Neural cell (in vitro differentiated cells): Measurements from ENCODE around the gene GRM5.

Experiments
- EZH2 ChIP-seq: fragments of 200-600, 300-800 bp; shearing (Covaris generic), sonication (generic); IDR thresholded peaks from 2 replicates; pipeline ENCODE4 v1.6.1; 2014; ENCODE audit warnings: antibody characterized with exemption, low read length, borderline replicate concordance, mild to moderate bottlenecking; ENCODE audit not compliant: insufficient read depth, poor library complexity, severe bottlenecking
- POLR2AphosphoS5 ChIP-seq: IDR thresholded peaks from 2 replicates; pipeline ENCODE4 v1.6.1; 2012
- RAD21 ChIP-seq: fragments of 450-650 bp; conservative IDR thresholded peaks from 2 replicates; pipeline ENCODE4 v1.6.1; 2014; ENCODE audit warnings: antibody characterized with exemption, mild to moderate bottlenecking, moderate library complexity
- SMC3 ChIP-seq: fragments of 450-650 bp; conservative IDR thresholded peaks from 2 replicates; pipeline ENCODE4 v1.6.1; 2014; ENCODE audit warnings: antibody characterized with exemption, mild to moderate bottlenecking, moderate library complexity; ENCODE audit not compliant: poor library complexity
- TF ChIP-seq, protein P1 (sequence below): fragments of 450-650 bp; IDR thresholded peaks from 2 replicates; pipeline ENCODE4 v1.5.1; 2014; ENCODE audit warnings: antibody characterized with exemption, mild to moderate bottlenecking, moderate library complexity; ENCODE audit not compliant: poor library complexity, severe bottlenecking

DNA sequence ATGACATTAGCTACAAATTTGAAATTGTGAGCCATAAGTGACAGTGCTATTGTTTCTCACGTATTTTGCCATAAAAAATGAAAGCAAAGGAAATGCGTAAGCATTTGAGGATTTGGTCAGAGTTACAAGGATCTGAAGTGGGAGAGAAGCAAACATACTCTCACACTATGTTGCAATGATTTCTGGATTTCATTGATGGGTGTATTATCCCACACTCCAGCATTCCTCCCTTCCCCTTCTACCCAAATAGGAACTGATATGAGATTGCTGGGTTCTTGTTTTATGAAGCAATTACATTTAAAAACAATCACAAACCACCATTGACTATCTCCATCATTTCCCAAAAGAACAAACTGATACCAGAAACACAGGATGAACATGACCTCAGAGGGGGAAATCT is 414.2 kb downstream of the GRM5 start:
- TF ChIP-seq RAD21 = no peak
- TF ChIP-seq POLR2AphosphoS5 = no peak
- TF ChIP-seq, protein P1, sequence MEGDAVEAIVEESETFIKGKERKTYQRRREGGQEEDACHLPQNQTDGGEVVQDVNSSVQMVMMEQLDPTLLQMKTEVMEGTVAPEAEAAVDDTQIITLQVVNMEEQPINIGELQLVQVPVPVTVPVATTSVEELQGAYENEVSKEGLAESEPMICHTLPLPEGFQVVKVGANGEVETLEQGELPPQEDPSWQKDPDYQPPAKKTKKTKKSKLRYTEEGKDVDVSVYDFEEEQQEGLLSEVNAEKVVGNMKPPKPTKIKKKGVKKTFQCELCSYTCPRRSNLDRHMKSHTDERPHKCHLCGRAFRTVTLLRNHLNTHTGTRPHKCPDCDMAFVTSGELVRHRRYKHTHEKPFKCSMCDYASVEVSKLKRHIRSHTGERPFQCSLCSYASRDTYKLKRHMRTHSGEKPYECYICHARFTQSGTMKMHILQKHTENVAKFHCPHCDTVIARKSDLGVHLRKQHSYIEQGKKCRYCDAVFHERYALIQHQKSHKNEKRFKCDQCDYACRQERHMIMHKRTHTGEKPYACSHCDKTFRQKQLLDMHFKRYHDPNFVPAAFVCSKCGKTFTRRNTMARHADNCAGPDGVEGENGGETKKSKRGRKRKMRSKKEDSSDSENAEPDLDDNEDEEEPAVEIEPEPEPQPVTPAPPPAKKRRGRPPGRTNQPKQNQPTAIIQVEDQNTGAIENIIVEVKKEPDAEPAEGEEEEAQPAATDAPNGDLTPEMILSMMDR = no peak
- TF ChIP-seq EZH2 = no peak
- no peak for TF ChIP-seq SMC3
